HepG2 (cell line): ENCODE results near the gene IFT43. TPM values are rescaled to one million over a fixed set of nuclear protein-coding genes. Genes with fewer than 3 reads are reported as not detected.

Experiments
- ATAC-seq: fragments of 200-7000 bp; cut with Tn5 transposase; 3 replicates; pipeline ENCODE4 v1.9.1; 2020; ENCODE audit warnings: mild to moderate bottlenecking, moderate library complexity
- BruUV-seq: library from RNA; stranded (reverse); fragments of 400-500 nt; replicated peaks from 2 replicates; lab custom pipeline; 2021; lab: Mats Ljungman, UMichigan
- CTCF ChIA-PET: fragments of 300-600 bp; formaldehyde crosslinking; extraction: SDS; loops from one replicate; lab custom pipeline; 2021; ENCODE audit warnings: low total read pairs, inconsistent platforms, low intra/inter-chr PET ratio; lab: Yijun Ruan, JAX
- POLR2A ChIA-PET: fragments of 350-600 bp; sonication (Branson Sonifier 250); formaldehyde crosslinking; loops from one replicate; lab custom pipeline; 2020; ENCODE audit warnings: antibody characterized with exemption, inconsistent platforms; lab: Yijun Ruan, JAX
- DNase-seq: peaks from one replicate; pipeline ENCODE4 v3.0.0-alpha.2; 2015; ENCODE audit warnings: low spot score
- FAIRE-seq: peaks from 3 replicates; lab custom pipeline; 2011; peaks lifted over from hg19 to GRCh38; lab: Jason Lieb, UNC
- H2AFZ ChIP-seq: one replicate; pipeline ENCODE4 v1.6.1; 2011; ENCODE audit warnings: low read length, inconsistent platforms
- H3K27ac ChIP-seq: fragments of 300-600 bp; 3 replicates; pipeline ENCODE4 v1.8.0; 2011; ENCODE audit warnings: mixed run types, mild to moderate bottlenecking, mixed read lengths, low read length, inconsistent platforms; ENCODE audit not compliant: insufficient read depth; ENCODE audit errors: extremely low read length
- H3K27me3 ChIP-seq, 2 experiments: fragments of 200-600 bp in 1 of 2; 2 replicates in 1 of 2; 3 replicates in 1 of 2; pipeline versions ENCODE4 v1.6.0 to v1.8.0; 2011; ENCODE audit warnings: low read length in 2 of 2, mild to moderate bottlenecking in 2 of 2, moderate library complexity in 2 of 2, inconsistent platforms in 1 of 2; ENCODE audit not compliant: insufficient read depth in 2 of 2, control insufficient read depth in 1 of 2
- H3K36me3 ChIP-seq, 2 experiments: fragments of 200-600 bp in 1 of 2; replicated peaks in 1 of 2; 2 replicates in 1 of 2; 3 replicates in 1 of 2; pipeline versions ENCODE4 v1.5.1 to v1.8.0; 2011; ENCODE audit warnings: low read length in 2 of 2, inconsistent platforms in 1 of 2; ENCODE audit not compliant: insufficient read depth in 2 of 2, control insufficient read depth in 1 of 2
- H3K4me1 ChIP-seq: 2 replicates; pipeline ENCODE4 v1.5.1; 2012; ENCODE audit warnings: low read length, inconsistent platforms; ENCODE audit not compliant: insufficient read depth
- H3K4me2 ChIP-seq: 2 replicates; pipeline ENCODE4 v1.6.0; 2011; ENCODE audit warnings: low read depth, low read length, inconsistent platforms
- H3K4me3 ChIP-seq, 3 experiments: fragments of 200-600 bp in 1 of 3; sonication (generic), shearing (Covaris generic) in 1 of 3; replicated peaks in 1 of 3; 2 replicates each; pipeline ENCODE4 v1.5.1; 2011 to 2016; ENCODE audit warnings: low read length in 3 of 3, inconsistent platforms in 2 of 3, low read depth in 2 of 3, mild to moderate bottlenecking in 2 of 3, control low read depth in 1 of 3, mixed read lengths in 1 of 3; ENCODE audit not compliant: insufficient read depth in 1 of 3
- H3K79me2 ChIP-seq: one replicate; pipeline ENCODE4 v1.6.1; 2011; ENCODE audit warnings: low read length, inconsistent platforms; ENCODE audit not compliant: insufficient read depth
- H3K9ac ChIP-seq: 2 replicates; pipeline ENCODE4 v1.6.0; 2011; ENCODE audit warnings: mild to moderate bottlenecking, low read depth, low read length, inconsistent platforms; ENCODE audit not compliant: insufficient read depth
- H3K9me3 ChIP-seq: 2 replicates; pipeline ENCODE4 v1.5.1; 2012; ENCODE audit warnings: mild to moderate bottlenecking, low read length
- H4K20me1 ChIP-seq: 2 replicates; pipeline ENCODE4 v1.6.0; 2011; ENCODE audit warnings: inconsistent platforms, mild to moderate bottlenecking, low read length, moderate library complexity; ENCODE audit not compliant: insufficient read depth
- GMEB1 ChIP-seq: sonication (generic); formaldehyde crosslinking; IDR thresholded peaks from 2 replicates; pipeline ENCODE4 v1.5.1; 2020; ENCODE audit warnings: missing genetic modification reagents, mild to moderate bottlenecking, borderline replicate concordance
- KDM5A ChIP-seq: fragments of 200-600 bp; sonication (generic); IDR thresholded peaks from 2 replicates; pipeline ENCODE4 v1.7.0; 2018; ENCODE audit warnings: antibody characterized with exemption, mild to moderate bottlenecking, low read length, borderline replicate concordance
- PHF5A ChIP-seq: IDR thresholded peaks from one replicate; pipeline ENCODE4 v1.6.1; 2018; ENCODE audit warnings: low read depth, missing genetic modification reagents; ENCODE audit not compliant: unreplicated experiment
- SKI ChIP-seq: fragments of 450-650 bp; IDR thresholded peaks from one replicate; pipeline ENCODE4 v1.6.1; 2018; ENCODE audit warnings: mild to moderate bottlenecking; ENCODE audit not compliant: partially characterized antibody
- ZBTB26 ChIP-seq: IDR thresholded peaks from 2 replicates; pipeline ENCODE4 v1.6.1; 2016; ENCODE audit warnings: missing compliant biosample characterization, missing genetic modification reagents, borderline replicate concordance
- ZNF160 ChIP-seq: sonication (generic); formaldehyde crosslinking; IDR thresholded peaks from 2 replicates; pipeline ENCODE4 v1.8.0; 2022; ENCODE audit warnings: mild to moderate bottlenecking, inconsistent platforms, missing genetic modification reagents
- ZNF589 ChIP-seq: sonication (generic); formaldehyde crosslinking; conservative IDR thresholded peaks from 2 replicates; pipeline ENCODE4 v1.8.0; 2022; ENCODE audit warnings: mild to moderate bottlenecking, moderate library complexity, missing genetic modification reagents
- ZNF800 ChIP-seq: sonication (generic); formaldehyde crosslinking; IDR thresholded peaks from 2 replicates; pipeline ENCODE4 v1.4.0; 2020; ENCODE audit warnings: missing genetic modification reagents
- WGBS: methylation state at CpG from one replicate; pipeline ENCODE4 v1.1.6; 2017; ENCODE audit warnings: low lambda C conversion rate; 5-methylcytosine and 5-hydroxymethylcytosine counted together
- in situ Hi-C: cut with HindIII; loops from 2 replicates; pipeline ENCODE4 v1.10.0; 2017; ENCODE audit warnings: low pct_unique_long_range_greater_than_20kb; ENCODE audit not compliant: extremely low pct_ligation_motif_present
- intact Hi-C: fragments of 100-400 bp; cut with micrococcal nuclease; formaldehyde crosslinking; loops from one replicate; pipeline ENCODE4 v1.10.0; 2022; ENCODE audit not compliant: unreplicated experiment
- polyA plus RNA-seq, 8 experiments: library from polyadenylated mRNA; depleted of rRNA in 3 of 8; stranded (reverse) in 7 of 8; unstranded in 1 of 8; fragments of >200 nt; fragmentation: Illumina TruSeq in 4 of 8; extraction: Trizol in 4 of 8; gene quantifications; 2 replicates each; pipeline versions ENCODE4 v1.2.1 to v1.2.3, GENCODE V29; 2011 to 2016; ENCODE audit warnings: low read depth in 4 of 8, missing spikeins in 1 of 8, mixed read lengths in 1 of 8; ENCODE audit not compliant: insufficient read depth in 1 of 8
- total RNA-seq, 5 experiments: library from RNA; depleted of rRNA; stranded (reverse); fragments of >200 nt; fragmentation: Illumina TruSeq; extraction: Trizol; gene quantifications; 2 replicates each; pipeline ENCODE4 v1.2.3, GENCODE V29; 2016; ENCODE audit warnings: low read depth in 1 of 5
- TF ChIP-seq, protein P1 (sequence below): sonication (generic); formaldehyde crosslinking; IDR thresholded peaks from 2 replicates; pipeline ENCODE4 v1.4.0; 2020; ENCODE audit warnings: mild to moderate bottlenecking, missing genetic modification reagents
- TF ChIP-seq, protein P2 (sequence below): sonication (generic); formaldehyde crosslinking; IDR thresholded peaks from 2 replicates; pipeline ENCODE4 v1.4.0; 2020; ENCODE audit warnings: missing genetic modification reagents, borderline replicate concordance

Gene IFT43
- total and polyA plus RNA-seq, 2 of the 13 experiments (the other 11 are each of a cell fraction or from before 2014, with no cell fraction given): 0.15 to 0.55 TPM

- TF ChIP-seq, protein P1, sequence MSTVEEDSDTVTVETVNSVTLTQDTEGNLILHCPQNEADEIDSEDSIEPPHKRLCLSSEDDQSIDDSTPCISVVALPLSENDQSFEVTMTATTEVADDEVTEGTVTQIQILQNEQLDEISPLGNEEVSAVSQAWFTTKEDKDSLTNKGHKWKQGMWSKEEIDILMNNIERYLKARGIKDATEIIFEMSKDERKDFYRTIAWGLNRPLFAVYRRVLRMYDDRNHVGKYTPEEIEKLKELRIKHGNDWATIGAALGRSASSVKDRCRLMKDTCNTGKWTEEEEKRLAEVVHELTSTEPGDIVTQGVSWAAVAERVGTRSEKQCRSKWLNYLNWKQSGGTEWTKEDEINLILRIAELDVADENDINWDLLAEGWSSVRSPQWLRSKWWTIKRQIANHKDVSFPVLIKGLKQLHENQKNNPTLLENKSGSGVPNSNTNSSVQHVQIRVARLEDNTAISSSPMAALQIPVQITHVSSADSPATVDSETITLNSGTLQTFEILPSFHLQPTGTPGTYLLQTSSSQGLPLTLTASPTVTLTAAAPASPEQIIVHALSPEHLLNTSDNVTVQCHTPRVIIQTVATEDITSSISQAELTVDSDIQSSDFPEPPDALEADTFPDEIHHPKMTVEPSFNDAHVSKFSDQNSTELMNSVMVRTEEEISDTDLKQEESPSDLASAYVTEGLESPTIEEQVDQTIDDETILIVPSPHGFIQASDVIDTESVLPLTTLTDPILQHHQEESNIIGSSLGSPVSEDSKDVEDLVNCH (CRISPR knock-in tag): no peak
- TF ChIP-seq KDM5A (no peak), ZNF589 (CRISPR knock-in tag) (no peak), PHF5A (CRISPR knock-in tag) (no peak), ZNF160 (CRISPR knock-in tag) (no peak)
Observed at GRCh38 chr14:76067536-76067935, 82.0 kb downstream of the IFT43 start (continued).

GRCh38 chr14:76073717-76074116 lies 88.2 kb downstream of the IFT43 start:
- no peak for FAIRE-seq
- Histone ChIP-seq H2AFZ (no peak overlapping the region), H3K4me2 (no peak overlapping the region), H3K9ac (no peak overlapping the region), H3K9me3 (no peaks in the 10 kb centered on the region), H3K27me3 (peaks cover 4 to 34% of the 10 kb centered on the region in 2 experiments; a peak in 4 of 5 replicates), H3K27ac (no peak overlapping the region), H3K79me2 (no peaks in the 10 kb centered on the region), H3K4me1 (no peaks in the 10 kb centered on the region), H4K20me1 (no peaks in the 10 kb centered on the region), H3K36me3 (no peaks in the 10 kb centered on the region), H3K4me3 (no peak overlapping the region)
- in situ Hi-C loops: no loop called here
- no TSS peak for BruUV-seq
- no peak for ATAC-seq
- POLR2A ChIA-PET: no interaction called here
- 39% methylated on average over 12 of the region's 12 CpGs for WGBS
- no peak for DNase-seq
- CTCF ChIA-PET: no interaction called here
- intact Hi-C loops: no loop called here
- no peak for TF ChIP-seq SKI
- TF ChIP-seq ZBTB26: no peak
- no peak for TF ChIP-seq ZNF800 (CRISPR knock-in tag)
- TF ChIP-seq, protein P2, sequence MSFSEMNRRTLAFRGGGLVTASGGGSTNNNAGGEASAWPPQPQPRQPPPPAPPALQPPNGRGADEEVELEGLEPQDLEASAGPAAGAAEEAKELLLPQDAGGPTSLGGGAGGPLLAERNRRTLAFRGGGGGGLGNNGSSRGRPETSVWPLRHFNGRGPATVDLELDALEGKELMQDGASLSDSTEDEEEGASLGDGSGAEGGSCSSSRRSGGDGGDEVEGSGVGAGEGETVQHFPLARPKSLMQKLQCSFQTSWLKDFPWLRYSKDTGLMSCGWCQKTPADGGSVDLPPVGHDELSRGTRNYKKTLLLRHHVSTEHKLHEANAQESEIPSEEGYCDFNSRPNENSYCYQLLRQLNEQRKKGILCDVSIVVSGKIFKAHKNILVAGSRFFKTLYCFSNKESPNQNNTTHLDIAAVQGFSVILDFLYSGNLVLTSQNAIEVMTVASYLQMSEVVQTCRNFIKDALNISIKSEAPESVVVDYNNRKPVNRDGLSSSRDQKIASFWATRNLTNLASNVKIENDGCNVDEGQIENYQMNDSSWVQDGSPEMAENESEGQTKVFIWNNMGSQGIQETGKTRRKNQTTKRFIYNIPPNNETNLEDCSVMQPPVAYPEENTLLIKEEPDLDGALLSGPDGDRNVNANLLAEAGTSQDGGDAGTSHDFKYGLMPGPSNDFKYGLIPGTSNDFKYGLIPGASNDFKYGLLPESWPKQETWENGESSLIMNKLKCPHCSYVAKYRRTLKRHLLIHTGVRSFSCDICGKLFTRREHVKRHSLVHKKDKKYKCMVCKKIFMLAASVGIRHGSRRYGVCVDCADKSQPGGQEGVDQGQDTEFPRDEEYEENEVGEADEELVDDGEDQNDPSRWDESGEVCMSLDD (CRISPR knock-in tag): no peak
- no peak for TF ChIP-seq GMEB1 (CRISPR knock-in tag)
